Transverse colon (tissue), 4 donors: ENCODE data around the gene EIF2AK2. TPM values are rescaled to one million over a fixed set of nuclear protein-coding genes. Genes with fewer than 3 reads are reported as not detected.
"Not testable (repeated sequence)": the region's sequence is repeated elsewhere in the genome, so short reads cannot be mapped to it uniquely, and the experiment has no call there.

Experiments used
- DNase-seq: peaks from one replicate; pipeline ENCODE4 v3.0.0-alpha.2; 2019
- H3K27ac ChIP-seq, 4 donors: fragments of 200-600 bp; sonication (generic); 2 replicates each; pipeline ENCODE4 v1.5.1; 2016 to 2018; ENCODE audit warnings: inconsistent platforms in 4 of 4
- H3K27me3 ChIP-seq: fragments of 200-600 bp; sonication (generic); 2 replicates; pipeline ENCODE4 v1.5.1; 2017; ENCODE audit warnings: inconsistent platforms
- H3K36me3 ChIP-seq, 4 donors: fragments of 200-600 bp; sonication (generic); 2 replicates each; pipeline ENCODE4 v1.5.1; 2017 to 2019; ENCODE audit warnings: inconsistent platforms in 4 of 4
- H3K4me1 ChIP-seq, 4 donors: fragments of 200-600 bp; sonication (generic); 2 replicates each; pipeline ENCODE4 v1.5.1; 2017 to 2020; ENCODE audit warnings: inconsistent platforms in 4 of 4
- H3K4me3 ChIP-seq, 4 donors: fragments of 200-600 bp; sonication (generic); 1 replicate in 1 of 4; 2 replicates in 3 of 4; pipeline versions ENCODE4 v1.5.1 to v1.6.1; 2017 to 2019; ENCODE audit warnings: inconsistent platforms in 4 of 4
- H3K9me3 ChIP-seq, 2 donors: fragments of 200-600 bp; sonication (generic); 2 replicates each; pipeline ENCODE4 v1.5.1; 2017 to 2019; ENCODE audit warnings: inconsistent platforms in 2 of 2
- EP300 ChIP-seq: sonication (generic); formaldehyde crosslinking; IDR thresholded peaks from one replicate; pipeline ENCODE4 v1.6.1; 2017; ENCODE audit warnings: antibody characterized with exemption, low read depth
- POLR2A ChIP-seq: fragments of 450-650 bp; IDR thresholded peaks from one replicate; pipeline ENCODE4 v1.6.1; 2016; ENCODE audit warnings: antibody characterized with exemption, mild to moderate bottlenecking, moderate library complexity
- POLR2AphosphoS5 ChIP-seq, 3 donors: sonication (generic); formaldehyde crosslinking; IDR thresholded peaks; one replicate each; pipeline ENCODE4 v1.6.1; 2016; ENCODE audit warnings: antibody characterized with exemption in 3 of 3
- WGBS, 2 donors: methylation state at CpG; one replicate each; pipeline ENCODE4 v1.1.5; 2018; ENCODE audit warnings: low coverage in 1 of 2; 5-methylcytosine and 5-hydroxymethylcytosine counted together
- in situ Hi-C, 4 donors: fragments of 200-750 bp; cut with MboI; loops; one replicate each; pipeline versions ENCODE4 v1.15.0 to v1.15.1; 2017; ENCODE audit warnings: low sequenced_read_pairs in 3 of 4, low pct_ligation_motif_present in 1 of 4, low pct_unique_long_range_greater_than_20kb in 1 of 4
- intact Hi-C: fragments of 100-400 bp; cut with DNase I; formaldehyde crosslinking; loops from one replicate; pipeline ENCODE4 v1.15.1; 2023; ENCODE audit warnings: low total_unique reads
- total RNA-seq, 4 donors: library from RNA; depleted of rRNA; stranded (reverse); fragments of >200 nt; gene quantifications; one replicate each; pipeline ENCODE4 v1.1.0, GENCODE V29; 2016
- TF ChIP-seq, protein P1 (sequence below), 5 experiments: fragments of 200-600 bp in 3 of 5; fragments of 450-650 bp in 2 of 5; sonication (generic) in 3 of 5; IDR thresholded peaks; 1 replicate in 2 of 5; 2 replicates in 3 of 5; pipeline ENCODE4 v1.5.1; 2016 to 2017; ENCODE audit warnings: antibody characterized with exemption in 5 of 5, inconsistent platforms in 3 of 5, mild to moderate bottlenecking in 2 of 5, moderate library complexity in 1 of 5

The EIF2AK2 gene
- total RNA-seq = 10 to 100 TPM; 19.5 to 63.2 (median 25.8) TPM

DNA sequence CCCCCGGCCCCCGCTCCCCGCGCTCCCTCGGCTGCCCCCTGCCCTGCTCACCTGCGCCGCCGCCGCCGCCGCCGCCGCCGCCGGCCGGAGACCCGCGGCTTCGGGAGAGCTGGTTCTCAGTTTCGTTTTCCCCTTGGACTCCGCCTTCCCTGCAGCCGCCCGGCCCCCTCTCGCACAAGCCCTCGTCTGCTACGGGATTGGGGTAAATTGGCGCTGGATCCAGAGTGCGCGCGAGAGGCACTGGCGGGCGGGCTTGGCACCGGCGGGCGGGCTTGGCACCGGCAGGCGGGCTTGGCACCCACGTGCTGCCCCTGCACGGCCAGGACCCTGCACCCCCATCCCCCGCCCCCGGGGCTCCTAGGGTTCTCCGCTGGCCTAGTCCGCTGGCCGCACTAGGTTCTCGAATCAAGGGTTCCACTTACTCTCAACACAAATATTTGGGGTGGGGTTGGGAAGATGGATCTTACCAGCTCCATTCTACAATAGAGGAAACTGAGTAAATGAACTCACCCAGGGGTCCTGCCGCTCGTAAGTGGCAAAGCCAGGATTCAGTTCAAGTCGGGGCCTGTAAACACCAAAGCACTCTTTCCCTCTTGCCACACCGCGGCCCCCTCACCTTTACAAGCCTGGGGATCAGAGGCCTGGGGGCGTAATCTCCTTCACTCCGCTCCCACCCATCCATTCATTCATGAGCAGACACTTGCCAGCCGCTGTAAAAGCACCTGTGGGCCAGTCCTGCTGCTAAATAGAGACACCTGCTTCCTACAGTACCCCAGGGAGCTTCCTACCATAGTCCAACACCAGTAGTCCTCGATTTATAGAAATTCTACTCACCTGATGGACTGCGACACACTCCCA, at the start of gene EIF2AK2:
Gene EIF2AK2, minus strand, starts transcription at position 124 of the 858 bp plus-strand sequence. CDS start 9,174 bp downstream, outside the sequence.
- TF ChIP-seq EP300 (no peak), POLR2AphosphoS5 (IDR thresholded peaks at IDR 0.05) (peak in 2 of 3 donors; percentile 65 to 66), POLR2A (peak; percentile 31)
- in situ Hi-C loops = loop anchor here in 2 of 4 donors (25.0 kb wide), 1 partner anchor 730 kb away; no protein-coding TSS in a partner anchor
- DNase-seq = peak; percentile 89
- Histone ChIP-seq H3K27me3 (no peaks in the 10 kb centered on the region), H3K4me3 (peak within 1 kb of the TSS; percentile 64 to 96 (median 84)), H3K36me3 (no peaks in the 10 kb centered on the region), H3K27ac (peak within 1 kb of the TSS; percentile 89 to 95 (median 90)), H3K4me1 (peaks cover 7 to 19% (median 15%) of the 10 kb centered on the region in 4 donors), H3K9me3 (no peaks in the 10 kb centered on the region)
- intact Hi-C loops = loop anchor here (10.0 kb wide), 1 partner anchor 78 kb away; the partner anchor contains the start of genes CEBPZ and NDUFAF7
- WGBS, 2 donors = 12% methylated on average over 37 of the region's 55 CpGs; no CpG with 5 or more reads in 1 of the 2 donors

- Histone ChIP-seq H3K27ac (no peak overlapping the region), H3K4me1 (no peaks in the 10 kb centered on the region), H3K27me3 (no peaks in the 10 kb centered on the region), H3K9me3 (peaks cover 17 to 22% of the 10 kb centered on the region in 2 donors), H3K36me3 (peaks cover 0 to 97% (median 37%) of the 10 kb centered on the region in 4 donors), H3K4me3 (no peak overlapping the region)
- no peak for TF ChIP-seq POLR2A
- TF ChIP-seq, protein P1, sequence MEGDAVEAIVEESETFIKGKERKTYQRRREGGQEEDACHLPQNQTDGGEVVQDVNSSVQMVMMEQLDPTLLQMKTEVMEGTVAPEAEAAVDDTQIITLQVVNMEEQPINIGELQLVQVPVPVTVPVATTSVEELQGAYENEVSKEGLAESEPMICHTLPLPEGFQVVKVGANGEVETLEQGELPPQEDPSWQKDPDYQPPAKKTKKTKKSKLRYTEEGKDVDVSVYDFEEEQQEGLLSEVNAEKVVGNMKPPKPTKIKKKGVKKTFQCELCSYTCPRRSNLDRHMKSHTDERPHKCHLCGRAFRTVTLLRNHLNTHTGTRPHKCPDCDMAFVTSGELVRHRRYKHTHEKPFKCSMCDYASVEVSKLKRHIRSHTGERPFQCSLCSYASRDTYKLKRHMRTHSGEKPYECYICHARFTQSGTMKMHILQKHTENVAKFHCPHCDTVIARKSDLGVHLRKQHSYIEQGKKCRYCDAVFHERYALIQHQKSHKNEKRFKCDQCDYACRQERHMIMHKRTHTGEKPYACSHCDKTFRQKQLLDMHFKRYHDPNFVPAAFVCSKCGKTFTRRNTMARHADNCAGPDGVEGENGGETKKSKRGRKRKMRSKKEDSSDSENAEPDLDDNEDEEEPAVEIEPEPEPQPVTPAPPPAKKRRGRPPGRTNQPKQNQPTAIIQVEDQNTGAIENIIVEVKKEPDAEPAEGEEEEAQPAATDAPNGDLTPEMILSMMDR (IDR thresholded peaks at IDR 0.05) = no peak
- TF ChIP-seq EP300 = no peak
- no peak for TF ChIP-seq POLR2AphosphoS5 (IDR thresholded peaks at IDR 0.05)
- in situ Hi-C loops = no loop called here
- WGBS, 2 donors = 95 to 98% methylated on average over 5 of the region's 5 CpGs
- no peak for DNase-seq
- intact Hi-C loops = no loop called here
Observed at GRCh38 chr2:37205689-37206341, 49.0 kb upstream of the EIF2AK2 start.

- H3K27ac ChIP-seq, intact Hi-C loops, H3K4me3 ChIP-seq, DNase-seq, H3K27me3 ChIP-seq, H3K4me1 ChIP-seq, in situ Hi-C loops: not testable (repeated sequence)
- H3K36me3 ChIP-seq = peaks cover 0 to 98% (median 34%) of the 10 kb centered on the region in 4 donors
- peaks cover 17 to 22% of the 10 kb centered on the region in 2 donors for H3K9me3 ChIP-seq
- 88 to 93% methylated on average over 6 to 8 of the region's 8 CpGs for WGBS, 2 donors
Observed at GRCh38 chr2:37205071-37205661, 48.4 kb upstream of the EIF2AK2 start.

DNA sequence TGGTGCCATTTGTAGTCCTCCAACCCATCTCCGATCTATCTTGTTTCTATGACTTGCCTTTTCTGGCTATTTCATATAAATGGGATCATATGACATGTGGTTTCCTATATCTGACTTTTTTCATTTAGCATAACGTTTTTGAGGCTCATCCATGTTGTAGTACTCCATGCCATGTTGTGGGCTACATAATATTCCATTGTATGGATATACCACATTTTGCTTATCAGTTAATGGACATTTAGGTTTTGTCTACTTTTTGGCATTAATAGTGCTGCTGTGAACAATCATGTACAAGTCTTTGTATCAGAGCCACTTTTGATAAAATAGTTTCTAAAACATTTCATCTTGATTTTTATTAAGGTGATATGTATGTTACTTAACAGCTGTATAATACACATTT, 46.9 kb upstream of the EIF2AK2 start:
- no peak overlapping the region for H3K27ac ChIP-seq
- WGBS, 2 donors = 88 to 93% methylated on average over 2 of the region's 2 CpGs
- in situ Hi-C loops = no loop called here
- peaks cover 0 to 86% (median 27%) of the 10 kb centered on the region in 4 donors for H3K36me3 ChIP-seq
- intact Hi-C loops = no loop called here
- no peaks in the 10 kb centered on the region for H3K27me3 ChIP-seq
- DNase-seq = no peak
- peaks cover 0 to 3% (median 0%) of the 10 kb centered on the region in 4 donors for H3K4me1 ChIP-seq
- no peak for TF ChIP-seq EP300
- TF ChIP-seq POLR2AphosphoS5 (IDR thresholded peaks at IDR 0.05) = no peak
- TF ChIP-seq, protein P1 (IDR thresholded peaks at IDR 0.05) = no peak
- TF ChIP-seq POLR2A = no peak
- H3K4me3 ChIP-seq = no peak overlapping the region
- H3K9me3 ChIP-seq = peaks cover 8 to 18% of the 10 kb centered on the region in 2 donors
